Measurements from ENCODE around the gene PKD2L1.

Gene PKD2L1

DNA sequence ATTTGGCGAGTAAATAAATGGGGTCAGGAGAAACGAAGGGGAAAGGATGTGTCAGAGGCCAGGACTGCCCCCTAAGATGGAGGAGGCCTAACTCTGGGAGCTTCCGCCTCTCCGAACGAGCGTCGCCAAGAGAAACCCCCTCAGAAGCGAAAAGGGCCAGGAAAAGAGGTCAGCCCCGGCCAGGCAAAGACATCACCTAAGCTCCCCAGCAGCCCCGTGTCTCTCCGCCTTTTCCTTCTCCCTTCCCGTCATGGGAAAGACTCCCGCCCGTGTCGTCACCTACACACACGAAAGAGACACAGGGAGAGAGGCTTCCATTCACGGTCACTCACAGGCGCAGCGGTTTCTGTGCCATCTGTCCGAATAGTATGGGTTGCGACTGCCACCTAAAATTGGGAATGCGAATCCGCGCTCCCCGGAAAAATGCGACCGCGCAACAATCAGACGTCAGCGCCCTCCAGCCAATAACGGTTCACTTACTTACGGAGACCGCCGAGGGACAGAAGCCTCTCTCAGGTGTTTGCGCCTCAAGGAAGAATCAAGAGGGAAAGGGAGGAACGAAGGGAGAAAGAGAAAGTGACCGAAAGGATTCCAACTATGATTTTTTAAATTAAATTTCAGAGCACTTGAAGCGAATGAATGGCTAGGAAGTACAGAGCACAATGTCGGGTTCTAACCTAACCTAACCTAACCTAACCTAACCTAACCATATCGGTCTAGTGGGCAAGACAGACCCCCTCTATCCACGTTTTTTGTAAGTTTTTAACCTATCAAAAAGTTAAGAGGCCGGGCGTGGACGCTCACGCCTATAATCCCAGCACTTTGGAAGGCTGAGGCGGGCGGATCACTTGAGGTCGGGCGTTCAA lies 62.6 kb downstream of the PKD2L1 start, which contains the start of gene CWF19L1:
Gene CWF19L1 (minus strand): TSS at position 400 of the 866 bp plus-strand sequence. CDS start 45 bp downstream, at position 355.
- H3K79me1 ChIP-seq (replicated peaks; ENCODE audit: low read length, poor library complexity, severe bottlenecking) = peaks cover 22% of the 10 kb centered on the region

DNA sequence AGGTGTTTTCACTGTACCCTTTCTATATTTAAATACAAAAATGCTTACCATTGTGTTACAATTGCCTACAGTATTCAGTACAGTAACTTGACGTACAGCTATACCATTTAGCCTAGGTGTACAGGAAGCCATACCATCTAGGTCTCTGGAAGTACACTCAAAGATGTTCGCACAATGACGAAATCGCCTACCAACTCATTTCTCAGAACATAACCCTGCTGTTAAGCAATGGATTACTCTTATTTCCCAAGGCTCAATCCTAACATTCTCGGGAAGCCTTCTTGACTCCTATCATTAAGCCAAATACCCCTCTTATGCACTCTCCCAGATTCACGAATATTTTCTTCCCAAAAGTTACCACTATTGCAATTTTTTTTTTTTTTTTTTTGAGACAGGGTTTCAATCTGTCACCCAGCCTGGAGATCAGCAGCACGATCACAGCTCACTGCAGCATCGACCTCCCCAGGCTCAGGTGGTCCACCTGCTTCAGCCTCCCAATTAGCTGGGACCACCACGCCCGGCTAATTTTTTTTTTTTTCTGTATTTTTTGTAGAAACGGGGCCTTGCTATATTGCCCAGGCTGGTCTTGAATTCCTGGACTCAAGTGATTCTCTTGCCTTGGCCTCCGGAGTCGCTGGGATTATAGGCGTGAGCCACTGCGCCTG lies 64.1 kb downstream of the PKD2L1 start:
- Histone ChIP-seq H2AK5ac (ENCODE audit: low read length, severe bottlenecking) (no peak overlapping the region), H2BK5ac (ENCODE audit: low read depth, low read length, poor library complexity, severe bottlenecking) (no peak overlapping the region), H2BK15ac (ENCODE audit: low read depth, poor library complexity, severe bottlenecking) (no peak overlapping the region), H3K4ac (ENCODE audit: low read depth in 1 of 2, low read length in 2 of 2) (no peak overlapping the region), H4K8ac (ENCODE audit: low read length) (no peak overlapping the region), H3K9me3 (ENCODE audit: control insufficient read depth, low read length) (no peaks in the 10 kb centered on the region), H3K27ac (ENCODE audit: low read length, poor library complexity, severe bottlenecking) (no peak overlapping the region), H2BK120ac (ENCODE audit: low read depth, low read length) (no peak overlapping the region), H3K4me2 (ENCODE audit: low read length, poor library complexity, severe bottlenecking) (no peak overlapping the region), H2BK12ac (ENCODE audit: low read length in 2 of 2) (no peak overlapping the region), H3K14ac (ENCODE audit: low read length in 2 of 2) (no peak overlapping the region), H3K9ac (ENCODE audit: low read length) (peak overlapping the region; percentile 100), H2AFZ (ENCODE audit: low read depth, low read length) (no peak overlapping the region), H3K18ac (ENCODE audit: low read depth in 1 of 2, low read length in 2 of 2) (no peak overlapping the region), H3K27me3 (ENCODE audit: control insufficient read depth in 1 of 2, insufficient read depth in 1 of 2, low read length in 2 of 2) (no peaks in the 10 kb centered on the region), H3K4me1 (ENCODE audit: control insufficient read depth, insufficient read depth, low read depth, low read length) (peaks cover 6% of the 10 kb centered on the region), H4K91ac (ENCODE audit: low read length) (no peak overlapping the region), H3K23ac (ENCODE audit: low read length in 2 of 2) (no peak overlapping the region), H3K79me1 (replicated peaks; ENCODE audit: low read length, poor library complexity, severe bottlenecking) (peaks cover 23% of the 10 kb centered on the region), H3K36me3 (ENCODE audit: control insufficient read depth in 1 of 2, insufficient read depth in 2 of 2, low read depth in 1 of 2, low read length in 2 of 2) (peaks cover 0 to 17% of the 10 kb centered on the region in 2 experiments), H3K4me3 (ENCODE audit: insufficient read depth in 1 of 2, low read depth in 1 of 2, low read length in 2 of 2) (peak overlapping the region in 1 of 2 experiments; percentile 100)
- 98% methylated on average over 15 of the region's 15 CpGs for WGBS
- peak; percentile 3 for DNase-seq

More for the DNA sequence above, 62.6 kb downstream of the PKD2L1 start, which contains the start of gene CWF19L1:
- peak within 1 kb of the TSS; percentile 52 for H3K27ac ChIP-seq (ENCODE audit: low read length, poor library complexity, severe bottlenecking)
- no peaks in the 10 kb centered on the region for H3K27me3 ChIP-seq (ENCODE audit: control insufficient read depth in 1 of 2, insufficient read depth in 1 of 2, low read length in 2 of 2)
- peak within 1 kb of the TSS; percentile 77 for H3K4me2 ChIP-seq (ENCODE audit: low read length, poor library complexity, severe bottlenecking)
- peak within 1 kb of the TSS; percentile 100 for H3K9ac ChIP-seq (ENCODE audit: low read length)
- peak within 1 kb of the TSS; percentile 64 for H2BK120ac ChIP-seq (ENCODE audit: low read depth, low read length)
- peak within 1 kb of the TSS in 1 of 2 experiments; percentile 76 for H3K18ac ChIP-seq (ENCODE audit: low read depth in 1 of 2, low read length in 2 of 2)
- H4K8ac ChIP-seq (ENCODE audit: low read length) = peak within 1 kb of the TSS; percentile 98
- H2BK15ac ChIP-seq (ENCODE audit: low read depth, poor library complexity, severe bottlenecking) = no peak within 1 kb of the TSS
- peak within 1 kb of the TSS; percentile 86 to 100 for H3K4me3 ChIP-seq (ENCODE audit: insufficient read depth in 1 of 2, low read depth in 1 of 2, low read length in 2 of 2)
- H3K9me3 ChIP-seq (ENCODE audit: control insufficient read depth, low read length) = no peaks in the 10 kb centered on the region
- H4K91ac ChIP-seq (ENCODE audit: low read length) = peak within 1 kb of the TSS; percentile 93
- peak within 1 kb of the TSS; percentile 1 for H2BK5ac ChIP-seq (ENCODE audit: low read depth, low read length, poor library complexity, severe bottlenecking)
- H3K36me3 ChIP-seq (ENCODE audit: control insufficient read depth in 1 of 2, insufficient read depth in 2 of 2, low read depth in 1 of 2, low read length in 2 of 2) = peaks cover 0 to 9% of the 10 kb centered on the region in 2 experiments
- WGBS = 11% methylated on average over 46 of the region's 49 CpGs
- peak within 1 kb of the TSS in 1 of 2 experiments; percentile 3 for H3K23ac ChIP-seq (ENCODE audit: low read length in 2 of 2)
- peak within 1 kb of the TSS; percentile 46 to 62 for H3K4ac ChIP-seq (ENCODE audit: low read depth in 1 of 2, low read length in 2 of 2)
- peak within 1 kb of the TSS; percentile 2 for H2AK5ac ChIP-seq (ENCODE audit: low read length, severe bottlenecking)
- peak; percentile 86 for DNase-seq
- H2AFZ ChIP-seq (ENCODE audit: low read depth, low read length) = peak within 1 kb of the TSS; percentile 78
- H3K4me1 ChIP-seq (ENCODE audit: control insufficient read depth, insufficient read depth, low read depth, low read length) = peaks cover 6% of the 10 kb centered on the region
- H2BK12ac ChIP-seq (ENCODE audit: low read length in 2 of 2) = no peak within 1 kb of the TSS
- H3K14ac ChIP-seq (ENCODE audit: low read length in 2 of 2) = no peak within 1 kb of the TSS

DNA sequence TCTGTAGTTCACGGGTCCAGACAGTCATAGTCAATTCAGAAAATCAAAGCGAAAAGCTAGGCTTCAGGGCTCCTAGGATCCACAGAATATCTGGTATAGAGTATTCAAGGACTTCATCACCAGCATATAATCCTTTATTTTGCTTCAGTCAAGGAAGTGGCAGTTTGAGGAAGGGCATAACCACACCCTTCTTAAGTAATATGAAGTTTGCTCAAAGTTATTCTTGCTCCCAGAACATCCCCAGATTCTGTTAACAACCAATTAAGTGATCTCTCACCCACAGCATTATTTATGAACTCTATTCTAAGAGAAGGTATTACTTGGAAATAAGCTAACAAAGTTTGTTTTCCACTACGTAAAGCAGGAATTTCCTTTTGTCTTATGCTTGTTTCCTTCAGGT lies 75.8 kb downstream of the PKD2L1 start:
- H2AK5ac ChIP-seq (ENCODE audit: low read length, severe bottlenecking) = no peak overlapping the region
- H3K4me1 ChIP-seq (ENCODE audit: control insufficient read depth, insufficient read depth, low read depth, low read length) = no peaks in the 10 kb centered on the region
- H3K4me2 ChIP-seq (ENCODE audit: low read length, poor library complexity, severe bottlenecking) = no peak overlapping the region
- H3K18ac ChIP-seq (ENCODE audit: low read depth in 1 of 2, low read length in 2 of 2) = no peak overlapping the region
- H3K36me3 ChIP-seq (ENCODE audit: control insufficient read depth in 1 of 2, insufficient read depth in 2 of 2, low read depth in 1 of 2, low read length in 2 of 2) = peaks cover 14 to 81% of the 10 kb centered on the region in 2 experiments
- WGBS = 100% methylated on average over 1 of the region's 3 CpGs
- H3K27ac ChIP-seq (ENCODE audit: low read length, poor library complexity, severe bottlenecking) = no peak overlapping the region
- H3K23ac ChIP-seq (ENCODE audit: low read length in 2 of 2) = no peak overlapping the region
- H4K91ac ChIP-seq (ENCODE audit: low read length) = no peak overlapping the region
- peaks cover 14% of the 10 kb centered on the region for H3K79me1 ChIP-seq (replicated peaks; ENCODE audit: low read length, poor library complexity, severe bottlenecking)
- no peaks in the 10 kb centered on the region for H3K9me3 ChIP-seq (ENCODE audit: control insufficient read depth, low read length)
- H2BK12ac ChIP-seq (ENCODE audit: low read length in 2 of 2) = no peak overlapping the region
- no peak overlapping the region for H3K9ac ChIP-seq (ENCODE audit: low read length)
- H2BK15ac ChIP-seq (ENCODE audit: low read depth, poor library complexity, severe bottlenecking) = no peak overlapping the region
- no peak overlapping the region for H3K4ac ChIP-seq (ENCODE audit: low read depth in 1 of 2, low read length in 2 of 2)
- H2BK5ac ChIP-seq (ENCODE audit: low read depth, low read length, poor library complexity, severe bottlenecking) = no peak overlapping the region
- no peak for DNase-seq
- no peak overlapping the region for H2AFZ ChIP-seq (ENCODE audit: low read depth, low read length)
- H2BK120ac ChIP-seq (ENCODE audit: low read depth, low read length) = no peak overlapping the region
- H3K14ac ChIP-seq (ENCODE audit: low read length in 2 of 2) = no peak overlapping the region
- no peak overlapping the region for H4K8ac ChIP-seq (ENCODE audit: low read length)
- H3K27me3 ChIP-seq (ENCODE audit: control insufficient read depth in 1 of 2, insufficient read depth in 1 of 2, low read length in 2 of 2) = no peaks in the 10 kb centered on the region
- H3K4me3 ChIP-seq (ENCODE audit: insufficient read depth in 1 of 2, low read depth in 1 of 2, low read length in 2 of 2) = no peak overlapping the region

DNA sequence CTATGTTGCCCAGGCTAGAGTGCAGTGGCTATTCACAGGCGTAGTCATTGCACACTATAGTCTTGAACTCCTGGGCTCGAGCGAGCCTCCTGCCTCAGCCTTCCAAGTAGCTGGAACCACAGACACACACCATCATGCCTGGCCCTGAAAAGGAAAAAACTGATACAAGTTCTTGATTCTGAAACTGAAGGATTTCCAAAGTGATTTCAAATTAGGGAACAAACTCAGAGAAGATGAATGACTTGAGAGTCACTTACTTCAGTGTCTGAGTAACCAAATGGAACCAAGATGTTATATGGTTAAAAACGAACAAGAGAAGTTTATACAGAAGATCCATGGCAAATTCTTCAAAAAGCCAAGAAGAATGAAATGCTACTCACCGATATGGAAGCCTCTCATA lies 77.0 kb downstream of the PKD2L1 start:
- H3K18ac ChIP-seq (ENCODE audit: low read depth in 1 of 2, low read length in 2 of 2) = no peak overlapping the region

More for the DNA sequence above, 77.0 kb downstream of the PKD2L1 start:
- no peak overlapping the region for H3K4me2 ChIP-seq (ENCODE audit: low read length, poor library complexity, severe bottlenecking)
- H2BK15ac ChIP-seq (ENCODE audit: low read depth, poor library complexity, severe bottlenecking) = no peak overlapping the region
- no peaks in the 10 kb centered on the region for H3K27me3 ChIP-seq (ENCODE audit: control insufficient read depth in 1 of 2, insufficient read depth in 1 of 2, low read length in 2 of 2)
- no peak overlapping the region for H2AK5ac ChIP-seq (ENCODE audit: low read length, severe bottlenecking)
- no peak overlapping the region for H3K4ac ChIP-seq (ENCODE audit: low read depth in 1 of 2, low read length in 2 of 2)
- H3K36me3 ChIP-seq (ENCODE audit: control insufficient read depth in 1 of 2, insufficient read depth in 2 of 2, low read depth in 1 of 2, low read length in 2 of 2) = peaks cover 23 to 83% of the 10 kb centered on the region in 2 experiments
- H2BK5ac ChIP-seq (ENCODE audit: low read depth, low read length, poor library complexity, severe bottlenecking) = no peak overlapping the region
- no peak overlapping the region for H3K4me3 ChIP-seq (ENCODE audit: insufficient read depth in 1 of 2, low read depth in 1 of 2, low read length in 2 of 2)
- H4K91ac ChIP-seq (ENCODE audit: low read length) = no peak overlapping the region
- H3K79me1 ChIP-seq (replicated peaks; ENCODE audit: low read length, poor library complexity, severe bottlenecking) = peaks cover 11% of the 10 kb centered on the region
- no peak overlapping the region for H2BK120ac ChIP-seq (ENCODE audit: low read depth, low read length)
- DNase-seq = no peak
- no peaks in the 10 kb centered on the region for H3K9me3 ChIP-seq (ENCODE audit: control insufficient read depth, low read length)
- no peak overlapping the region for H2BK12ac ChIP-seq (ENCODE audit: low read length in 2 of 2)
- no peak overlapping the region for H3K9ac ChIP-seq (ENCODE audit: low read length)
- no peak overlapping the region for H2AFZ ChIP-seq (ENCODE audit: low read depth, low read length)
- no peaks in the 10 kb centered on the region for H3K4me1 ChIP-seq (ENCODE audit: control insufficient read depth, insufficient read depth, low read depth, low read length)
- H3K23ac ChIP-seq (ENCODE audit: low read length in 2 of 2) = no peak overlapping the region
- H4K8ac ChIP-seq (ENCODE audit: low read length) = no peak overlapping the region
- H3K27ac ChIP-seq (ENCODE audit: low read length, poor library complexity, severe bottlenecking) = no peak overlapping the region
- WGBS = 100% methylated on average over 4 of the region's 5 CpGs
- H3K14ac ChIP-seq (ENCODE audit: low read length in 2 of 2) = no peak overlapping the region
